Lower lobe of right lung (tissue), 2 donors: Measurements from ENCODE around the gene TAF11. TPM values are rescaled to one million over a fixed set of nuclear protein-coding genes. Genes with fewer than 3 reads are reported as not detected.
"Not testable (repeated sequence)": the region's sequence is repeated elsewhere in the genome, so short reads cannot be mapped to it uniquely, and the experiment has no call there.

Source experiments
- ATAC-seq, 2 donors: fragments of 200-7000 bp; cut with Tn5 transposase; one replicate each; pipeline ENCODE4 v1.9.1; 2020 to 2022; ENCODE audit warnings: mild to moderate bottlenecking in 2 of 2, moderate library complexity in 2 of 2
- DNase-seq: peaks from one replicate; pipeline ENCODE4 v3.0.0-alpha.2; 2020
- H3K27ac ChIP-seq: fragments of 200-600 bp; one replicate; pipeline ENCODE4 v1.8.0; 2022
- H3K27me3 ChIP-seq: fragments of 200-600 bp; one replicate; pipeline ENCODE4 v1.8.0; 2022; ENCODE audit warnings: low read depth
- H3K36me3 ChIP-seq: fragments of 200-600 bp; one replicate; pipeline ENCODE4 v1.8.0; 2022; ENCODE audit warnings: mild to moderate bottlenecking
- H3K4me1 ChIP-seq: fragments of 200-600 bp; one replicate; pipeline ENCODE4 v1.8.0; 2022
- H3K4me3 ChIP-seq: fragments of 200-600 bp; one replicate; pipeline ENCODE4 v1.8.0; 2022; ENCODE audit warnings: mild to moderate bottlenecking
- H3K9me3 ChIP-seq: fragments of 200-600 bp; one replicate; pipeline ENCODE4 v1.8.0; 2022
- CTCF ChIP-seq: fragments of 200-600 bp; IDR thresholded peaks from one replicate; pipeline ENCODE4 v1.8.0; 2022; ENCODE audit warnings: antibody characterized with exemption, mild to moderate bottlenecking
- intact Hi-C: fragments of 100-400 bp; cut with DNase I; formaldehyde crosslinking; loops from one replicate; pipeline ENCODE4 v1.11.0; 2022
- total RNA-seq: library from RNA; stranded (reverse); fragmentation: NEBNext Ultra II Directional; extraction: Animal tissue kit (Norgen Biotek cat#: 25700); gene quantifications from one replicate; pipeline ENCODE4 v1.2.1, GENCODE V29; 2021
- donor health status: DM: no; HTN: yes; CAD: no; lungs with severe emphysema.

Gene TAF11
- total RNA-seq, 1 donor from 2014 or later = 20.7 TPM

- Histone ChIP-seq H3K4me1 (peaks cover 40% of the 10 kb centered on the region), H3K36me3 (no peaks in the 10 kb centered on the region), H3K27me3 (no peaks in the 10 kb centered on the region), H3K4me3 (peak overlapping the region; percentile 73), H3K27ac (no peak overlapping the region), H3K9me3 (no peaks in the 10 kb centered on the region)
- DNase-seq = no peak
- ATAC-seq = no peak
- intact Hi-C loops = no loop called here
- TF ChIP-seq CTCF = no peak
These were observed 3.5 kb upstream of the TAF11 start for GRCh38 chr6:34891296-34891695.

- Histone ChIP-seq H3K27ac (peak overlapping the region; percentile 88), H3K9me3 (no peaks in the 10 kb centered on the region)
These were observed 2.7 kb upstream of the TAF11 start for GRCh38 chr6:34890533-34890925.

GRCh38 chr6:34888874-34889555 is 1.2 kb upstream of the TAF11 start, which contains the start of gene ANKS1A:
Gene ANKS1A, plus strand, starts transcription at chr6:34889255. Its CDS starts 148 bp downstream, at chr6:34889403.
- Histone ChIP-seq H3K36me3 (no peaks in the 10 kb centered on the region), H3K4me1 (peaks cover 57% of the 10 kb centered on the region), H3K27ac (peak within 1 kb of the TSS; percentile 88), H3K4me3 (peak within 1 kb of the TSS; percentile 73), H3K27me3 (no peaks in the 10 kb centered on the region), H3K9me3 (no peaks in the 10 kb centered on the region)
- TF ChIP-seq CTCF = no peak
- DNase-seq = peak; percentile 91
- intact Hi-C loops = no loop called here
- peak; percentile 95 to 96 for ATAC-seq

More at GRCh38 chr6:34890533-34890925, 2.7 kb upstream of the TAF11 start:
- no peaks in the 10 kb centered on the region for H3K36me3 ChIP-seq
- ATAC-seq = no peak
- H3K27me3 ChIP-seq = no peaks in the 10 kb centered on the region
- H3K4me3 ChIP-seq = peak overlapping the region; percentile 73
- DNase-seq = no peak
- TF ChIP-seq CTCF = no peak
- intact Hi-C loops = no loop called here
- peaks cover 48% of the 10 kb centered on the region for H3K4me1 ChIP-seq

- DNase-seq = no peak
- Histone ChIP-seq H3K36me3 (no peaks in the 10 kb centered on the region), H3K4me1 (peaks cover 57% of the 10 kb centered on the region), H3K9me3 (no peaks in the 10 kb centered on the region), H3K4me3 (peak overlapping the region; percentile 73), H3K27ac (peak overlapping the region; percentile 88), H3K27me3 (no peaks in the 10 kb centered on the region)
- no peak for TF ChIP-seq CTCF
- no peak for ATAC-seq
- intact Hi-C loops = no loop called here
These were observed 643 bp upstream of the TAF11 start for GRCh38 chr6:34888514-34888856.

- Histone ChIP-seq H3K4me1 (peaks cover 37% of the 10 kb centered on the region), H3K36me3 (peaks cover 18% of the 10 kb centered on the region)
- intact Hi-C loops, H3K9me3 ChIP-seq, H3K4me3 ChIP-seq, H3K27me3 ChIP-seq, ATAC-seq, DNase-seq, H3K27ac ChIP-seq: not testable (repeated sequence)
These were observed 2.0 kb downstream of the TAF11 start for GRCh38 chr6:34885837-34886236.

GRCh38 chr6:34884996-34885395 is 2.8 kb downstream of the TAF11 start:
- peaks cover 30% of the 10 kb centered on the region for H3K4me1 ChIP-seq
- peaks cover 25% of the 10 kb centered on the region for H3K36me3 ChIP-seq

GRCh38 chr6:34884073-34884472 is 3.8 kb downstream of the TAF11 start:
- H3K27ac ChIP-seq, H3K27me3 ChIP-seq, ATAC-seq, H3K4me3 ChIP-seq, H3K9me3 ChIP-seq, DNase-seq, intact Hi-C loops: not testable (repeated sequence)
- Histone ChIP-seq H3K36me3 (peaks cover 34% of the 10 kb centered on the region), H3K4me1 (peaks cover 26% of the 10 kb centered on the region)

More at GRCh38 chr6:34884996-34885395, 2.8 kb downstream of the TAF11 start:
- Histone ChIP-seq H3K4me3 (no peak overlapping the region), H3K9me3 (no peaks in the 10 kb centered on the region), H3K27ac (no peak overlapping the region), H3K27me3 (no peaks in the 10 kb centered on the region)
- DNase-seq (no peak), ATAC-seq (no peak)
- intact Hi-C loops = no loop called here
- no peak for TF ChIP-seq CTCF
